ENCODE results near the gene NAA20. TPM values are rescaled to one million over a fixed set of nuclear protein-coding genes. Genes with fewer than 3 reads are reported as not detected.

Gene NAA20
- total RNA-seq, 1 experiment from 2014 or later = 31.0 TPM

DNA sequence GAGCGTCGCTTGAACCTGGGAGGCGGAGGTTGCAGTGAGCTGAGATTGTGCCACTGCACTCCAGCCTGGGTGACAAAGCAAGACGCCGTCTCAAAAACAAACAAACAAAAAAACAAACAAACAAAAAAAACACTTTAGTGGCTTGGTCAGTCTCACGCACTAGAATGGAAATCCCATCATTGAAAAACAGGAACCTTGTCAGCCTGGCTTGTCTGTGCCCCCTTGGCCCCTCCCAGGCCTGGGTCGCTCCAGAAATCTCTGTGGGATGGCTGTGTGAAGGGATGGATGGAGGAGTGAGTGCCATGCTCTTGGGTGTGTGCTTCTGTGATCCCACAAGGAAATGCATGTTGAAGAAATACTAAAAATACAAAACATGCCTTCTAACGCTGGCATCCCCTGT lies 20.9 kb upstream of the NAA20 start:
- no peak for DNase-seq
- Mint-ChIP-seq H3K27ac (ENCODE audit: unreplicated experiment) (no peak overlapping the region), H3K27me3 (ENCODE audit: unreplicated experiment) (no peaks in the 10 kb centered on the region), H3K36me3 (ENCODE audit: insufficient read depth, unreplicated experiment) (no peaks in the 10 kb centered on the region), H3K4me3 (ENCODE audit: low read depth, unreplicated experiment) (no peak overlapping the region), H3K4me1 (ENCODE audit: low read depth, unreplicated experiment) (peaks cover 8% of the 10 kb centered on the region), H3K9me3 (ENCODE audit: low read depth, unreplicated experiment) (no peaks in the 10 kb centered on the region)
- no TSS peak for BruUV-seq (replicated peaks)
- CTCF ChIA-PET = no interaction called here
- intact Hi-C loops (cut with micrococcal nuclease; ENCODE audit: unreplicated experiment) = loop anchor here (10.0 kb wide), 1 partner anchor 301 kb away; no protein-coding TSS in a partner anchor
- TF ChIP-seq, protein P1, sequence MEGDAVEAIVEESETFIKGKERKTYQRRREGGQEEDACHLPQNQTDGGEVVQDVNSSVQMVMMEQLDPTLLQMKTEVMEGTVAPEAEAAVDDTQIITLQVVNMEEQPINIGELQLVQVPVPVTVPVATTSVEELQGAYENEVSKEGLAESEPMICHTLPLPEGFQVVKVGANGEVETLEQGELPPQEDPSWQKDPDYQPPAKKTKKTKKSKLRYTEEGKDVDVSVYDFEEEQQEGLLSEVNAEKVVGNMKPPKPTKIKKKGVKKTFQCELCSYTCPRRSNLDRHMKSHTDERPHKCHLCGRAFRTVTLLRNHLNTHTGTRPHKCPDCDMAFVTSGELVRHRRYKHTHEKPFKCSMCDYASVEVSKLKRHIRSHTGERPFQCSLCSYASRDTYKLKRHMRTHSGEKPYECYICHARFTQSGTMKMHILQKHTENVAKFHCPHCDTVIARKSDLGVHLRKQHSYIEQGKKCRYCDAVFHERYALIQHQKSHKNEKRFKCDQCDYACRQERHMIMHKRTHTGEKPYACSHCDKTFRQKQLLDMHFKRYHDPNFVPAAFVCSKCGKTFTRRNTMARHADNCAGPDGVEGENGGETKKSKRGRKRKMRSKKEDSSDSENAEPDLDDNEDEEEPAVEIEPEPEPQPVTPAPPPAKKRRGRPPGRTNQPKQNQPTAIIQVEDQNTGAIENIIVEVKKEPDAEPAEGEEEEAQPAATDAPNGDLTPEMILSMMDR (IDR thresholded peaks at IDR 0.05; ENCODE audit: unreplicated experiment) = no peak

DNA sequence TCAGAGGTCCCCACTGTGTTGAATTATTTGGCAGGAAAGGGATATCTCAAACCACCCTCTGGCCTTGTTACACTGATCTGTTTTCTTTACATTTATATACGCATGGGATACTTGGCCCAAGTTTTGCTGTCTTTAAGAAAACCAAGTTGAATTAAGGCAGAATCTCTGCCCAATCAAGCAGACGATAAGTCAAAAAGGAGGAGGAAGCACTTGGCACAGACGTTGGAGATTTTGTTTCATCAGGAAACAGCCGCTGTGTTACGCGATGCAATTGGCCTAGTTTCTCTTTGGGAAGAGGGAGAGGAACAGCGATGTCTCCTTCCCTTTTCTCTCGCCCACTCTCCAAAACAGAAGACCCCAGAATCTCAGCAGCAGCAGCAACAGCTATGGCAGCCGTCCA lies 20.2 kb upstream of the NAA20 start:
- no peak overlapping the region for H3K4me3 Mint-ChIP-seq (ENCODE audit: low read depth, unreplicated experiment)
- TF ChIP-seq, protein P1 (IDR thresholded peaks at IDR 0.05; ENCODE audit: unreplicated experiment) = no peak
- CTCF ChIA-PET = no interaction called here
- peaks cover 8% of the 10 kb centered on the region for H3K4me1 Mint-ChIP-seq (ENCODE audit: low read depth, unreplicated experiment)
- DNase-seq = no peak
- BruUV-seq (replicated peaks) = no TSS peak
- no peaks in the 10 kb centered on the region for H3K9me3 Mint-ChIP-seq (ENCODE audit: low read depth, unreplicated experiment)
- intact Hi-C loops (cut with micrococcal nuclease; ENCODE audit: unreplicated experiment) = loop anchor here (10.0 kb wide), 1 partner anchor 302 kb away; no protein-coding TSS in a partner anchor
- H3K27me3 Mint-ChIP-seq (ENCODE audit: unreplicated experiment) = no peaks in the 10 kb centered on the region
- no peak overlapping the region for H3K27ac Mint-ChIP-seq (ENCODE audit: unreplicated experiment)
- no peaks in the 10 kb centered on the region for H3K36me3 Mint-ChIP-seq (ENCODE audit: insufficient read depth, unreplicated experiment)

GRCh38 chr20:19998990-19999705 lies 18.0 kb upstream of the NAA20 start:
- no peak overlapping the region for H3K27ac Mint-ChIP-seq (ENCODE audit: unreplicated experiment)
- CTCF ChIA-PET = no interaction called here
- H3K27me3 Mint-ChIP-seq (ENCODE audit: unreplicated experiment) = no peaks in the 10 kb centered on the region
- no peaks in the 10 kb centered on the region for H3K4me1 Mint-ChIP-seq (ENCODE audit: low read depth, unreplicated experiment)
- BruUV-seq (replicated peaks) = no TSS peak
- H3K36me3 Mint-ChIP-seq (ENCODE audit: insufficient read depth, unreplicated experiment) = peaks cover 7% of the 10 kb centered on the region
- H3K9me3 Mint-ChIP-seq (ENCODE audit: low read depth, unreplicated experiment) = no peaks in the 10 kb centered on the region
- intact Hi-C loops (cut with micrococcal nuclease; ENCODE audit: unreplicated experiment) = loop anchor here (10.0 kb wide), 1 partner anchor 304 kb away; no protein-coding TSS in a partner anchor
- DNase-seq = no peak
- no peak overlapping the region for H3K4me3 Mint-ChIP-seq (ENCODE audit: low read depth, unreplicated experiment)
- TF ChIP-seq, protein P1 (IDR thresholded peaks at IDR 0.05; ENCODE audit: unreplicated experiment) = no peak

- CTCF ChIA-PET = no interaction called here
Observed at GRCh38 chr20:20000211-20000968, 16.8 kb upstream of the NAA20 start.

More at GRCh38 chr20:20000211-20000968, 16.8 kb upstream of the NAA20 start:
- TF ChIP-seq, protein P1 (IDR thresholded peaks at IDR 0.05; ENCODE audit: unreplicated experiment) = no peak
- H3K4me3 Mint-ChIP-seq (ENCODE audit: low read depth, unreplicated experiment) = no peak overlapping the region
- H3K27ac Mint-ChIP-seq (ENCODE audit: unreplicated experiment) = no peak overlapping the region
- H3K4me1 Mint-ChIP-seq (ENCODE audit: low read depth, unreplicated experiment) = no peaks in the 10 kb centered on the region
- H3K36me3 Mint-ChIP-seq (ENCODE audit: insufficient read depth, unreplicated experiment) = peaks cover 9% of the 10 kb centered on the region
- BruUV-seq (replicated peaks) = no TSS peak
- intact Hi-C loops (cut with micrococcal nuclease; ENCODE audit: unreplicated experiment) = no loop called here
- H3K27me3 Mint-ChIP-seq (ENCODE audit: unreplicated experiment) = no peaks in the 10 kb centered on the region
- H3K9me3 Mint-ChIP-seq (ENCODE audit: low read depth, unreplicated experiment) = no peaks in the 10 kb centered on the region
- no peak for DNase-seq

Data from Calu3 (cell line).